Endometrial microvascular endothelial cells (primary cell): ENCODE measurements around the gene AKT3. TPM values are rescaled to one million over a fixed set of nuclear protein-coding genes. Genes with fewer than 3 reads are reported as not detected.
"Not testable (repeated sequence)": the region's sequence is repeated elsewhere in the genome, so short reads cannot be mapped to it uniquely, and the experiment has no call there.

Source experiments
- in situ Hi-C: cut with HindIII; loops from 2 replicates; pipeline ENCODE4 v1.10.0; 2017; ENCODE audit warnings: low sequenced_read_pairs, low pct_unique_long_range_greater_than_20kb; ENCODE audit errors: inconsistent ontology term
- total RNA-seq: library from RNA; depleted of rRNA; stranded (reverse); fragments of >200 nt; gene quantifications from one replicate; pipeline ENCODE4 v1.2.3, GENCODE V29; 2015; ENCODE audit errors: inconsistent ontology term

AKT3 gene
- total RNA-seq, 1 donor from 2014 or later = 17.1 TPM

DNA sequence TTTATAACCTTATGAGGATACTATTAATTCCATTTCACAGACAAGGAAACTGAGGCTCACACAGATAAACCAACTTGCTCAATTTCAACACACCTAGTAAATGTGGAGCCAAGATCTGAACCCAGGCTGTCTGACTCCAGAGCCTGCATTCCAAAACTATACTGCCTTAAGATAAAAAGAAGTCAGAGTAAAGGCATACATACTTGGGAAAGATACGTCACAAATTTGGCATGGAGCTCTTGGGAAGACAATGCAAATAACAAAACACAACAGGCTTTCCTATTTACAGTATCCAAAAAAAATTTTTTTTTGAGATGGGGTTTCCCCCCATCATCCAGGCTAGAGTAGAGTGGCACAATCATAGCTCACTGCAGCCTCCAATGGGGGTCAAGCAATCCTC is 5.9 kb downstream of the AKT3 start:
- in situ Hi-C loops = no loop called here

DNA sequence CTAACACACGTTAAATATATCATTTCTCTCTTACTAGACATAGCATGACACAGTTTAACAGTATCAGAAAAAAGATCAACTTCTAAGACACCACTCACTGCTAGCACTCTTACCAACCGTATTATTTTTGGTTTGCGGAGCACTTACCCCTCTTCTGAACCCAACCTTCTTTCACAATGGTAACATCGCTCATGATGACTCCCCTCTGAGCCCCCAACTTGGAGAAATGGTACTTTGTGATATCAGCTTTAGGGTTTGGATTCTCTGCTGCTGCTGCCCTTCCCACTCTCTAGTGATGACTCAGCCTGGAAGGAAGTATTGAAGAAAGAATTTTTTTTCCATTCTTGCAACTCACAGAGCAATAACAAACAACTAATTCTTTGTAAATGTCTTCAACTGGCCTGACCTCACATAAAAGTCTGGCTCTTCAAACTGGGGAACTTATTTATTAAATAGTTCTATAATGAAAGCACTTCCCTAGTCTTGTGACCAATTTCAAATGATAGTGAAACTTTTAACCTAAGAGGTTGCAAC is 7.0 kb downstream of the AKT3 start:
- in situ Hi-C loops = no loop called here

DNA sequence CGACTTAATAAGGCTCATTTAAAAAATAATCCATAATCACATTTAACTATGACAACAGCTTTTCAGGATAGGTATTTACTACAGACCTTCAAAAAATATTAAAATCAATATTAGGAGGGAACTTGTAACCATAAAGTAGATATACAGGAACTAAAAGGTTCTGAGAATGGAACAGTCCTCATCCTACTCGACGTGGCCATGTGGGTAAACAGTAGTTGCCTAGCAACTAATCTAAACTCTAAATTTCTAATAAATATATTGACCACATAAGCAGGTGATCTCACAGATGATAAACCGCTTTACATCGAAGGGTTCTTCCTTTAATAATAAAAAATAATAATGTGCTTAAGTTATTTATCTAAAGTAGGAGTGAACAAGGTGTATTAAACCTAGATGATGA is 7.9 kb downstream of the AKT3 start:
- in situ Hi-C loops = no loop called here

DNA sequence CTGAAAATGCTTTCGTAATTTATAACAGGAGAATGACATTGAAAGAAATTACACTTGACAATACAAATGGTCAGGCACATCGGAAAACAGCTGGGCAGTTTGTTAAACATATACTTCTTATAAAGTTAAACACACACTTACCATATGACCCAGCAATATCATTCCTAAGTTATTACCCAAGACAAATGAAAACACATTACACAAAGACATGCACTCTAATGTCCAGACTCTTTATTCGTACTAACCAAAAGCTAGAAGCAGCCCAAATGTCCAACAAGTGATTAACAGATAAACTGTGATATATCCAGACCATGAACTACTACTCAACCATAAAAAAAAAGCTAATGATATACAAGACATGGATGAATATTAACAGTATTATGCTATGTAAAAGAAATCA is 8.5 kb downstream of the AKT3 start:
- in situ Hi-C loops = no loop called here

DNA sequence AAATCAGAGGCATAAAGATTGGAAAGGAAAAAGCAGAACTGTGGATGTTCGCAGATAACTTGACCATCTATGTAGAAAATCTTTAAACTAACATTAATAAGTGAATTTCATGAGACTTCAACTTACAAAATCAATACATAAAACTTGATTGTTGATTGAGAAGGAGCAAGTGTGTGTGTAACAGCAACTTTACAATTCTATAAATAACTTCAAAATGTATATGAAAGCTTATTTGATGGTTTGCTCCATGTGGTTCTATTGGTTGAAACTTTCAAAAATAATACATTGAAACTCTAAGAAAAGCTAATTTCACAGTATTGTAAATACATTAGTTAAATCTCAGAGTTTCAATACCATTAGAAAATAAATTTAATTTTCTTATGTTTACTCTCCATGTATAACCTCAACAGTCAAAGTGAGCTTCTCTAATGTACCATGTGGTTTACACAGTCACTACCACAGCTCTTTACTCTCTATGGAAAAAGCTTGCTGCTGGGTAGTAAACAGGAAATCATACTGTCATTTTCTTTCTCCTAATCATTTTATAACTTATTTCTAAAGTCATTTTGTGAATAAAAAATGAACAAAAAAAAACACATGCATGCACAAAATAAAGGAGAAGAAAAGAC is 12.0 kb downstream of the AKT3 start:
- in situ Hi-C loops = no loop called here

DNA sequence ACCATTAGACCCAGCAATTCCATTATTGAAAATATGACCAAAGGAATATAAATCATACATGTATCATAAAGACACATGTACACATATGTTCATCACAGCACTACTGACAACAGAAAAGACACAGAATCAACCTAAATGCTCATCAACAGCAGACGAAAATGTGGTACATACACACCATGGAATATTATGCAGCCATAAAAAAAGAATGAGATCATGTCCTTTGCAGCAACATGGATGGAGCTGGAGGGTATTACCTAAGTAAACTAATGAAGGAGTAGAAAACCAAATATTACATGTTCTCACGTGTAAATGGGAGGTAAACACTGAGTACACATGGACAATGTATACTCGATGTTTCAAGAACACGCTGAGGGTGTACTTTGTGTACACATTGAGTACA is 15.9 kb downstream of the AKT3 start:
- in situ Hi-C loops = no loop called here

DNA sequence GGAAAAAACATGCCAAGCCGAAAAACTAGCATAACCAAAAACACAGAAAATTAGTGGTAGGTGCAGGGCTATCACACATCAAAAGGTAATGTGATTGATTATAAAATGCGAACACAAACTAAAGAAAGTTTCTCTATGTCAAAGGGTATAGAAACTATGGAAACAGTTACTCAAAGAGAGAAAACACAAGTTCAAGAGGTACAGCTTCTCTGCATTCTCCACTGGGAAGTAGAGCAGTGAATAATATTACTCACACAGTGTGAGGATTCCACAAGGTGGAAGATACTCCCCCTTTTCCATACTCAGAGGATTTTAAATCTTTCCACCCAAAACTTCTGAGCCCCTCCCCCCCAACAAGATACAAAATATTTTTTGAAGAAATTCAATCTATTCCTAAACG is 18.6 kb downstream of the AKT3 start:
- in situ Hi-C loops = no loop called here

DNA sequence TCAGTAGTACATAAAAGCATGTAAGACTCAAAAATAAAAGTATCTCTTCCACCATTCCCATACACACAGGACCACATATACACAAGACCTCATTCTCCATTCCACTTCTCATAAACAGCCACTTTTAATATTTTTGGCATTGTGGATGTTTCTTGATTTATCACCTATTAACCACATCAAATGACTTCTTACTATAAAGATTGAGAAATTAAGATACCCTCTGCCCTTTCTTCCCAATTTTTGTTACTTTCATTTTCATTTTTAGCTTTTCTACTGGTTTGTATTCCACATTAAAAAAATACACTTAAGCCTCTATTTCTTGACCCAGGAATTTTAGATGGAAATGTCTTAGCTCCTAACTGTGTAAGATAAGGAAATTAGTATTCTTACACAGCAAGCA is 22.8 kb downstream of the AKT3 start:
- in situ Hi-C loops = no loop called here

DNA sequence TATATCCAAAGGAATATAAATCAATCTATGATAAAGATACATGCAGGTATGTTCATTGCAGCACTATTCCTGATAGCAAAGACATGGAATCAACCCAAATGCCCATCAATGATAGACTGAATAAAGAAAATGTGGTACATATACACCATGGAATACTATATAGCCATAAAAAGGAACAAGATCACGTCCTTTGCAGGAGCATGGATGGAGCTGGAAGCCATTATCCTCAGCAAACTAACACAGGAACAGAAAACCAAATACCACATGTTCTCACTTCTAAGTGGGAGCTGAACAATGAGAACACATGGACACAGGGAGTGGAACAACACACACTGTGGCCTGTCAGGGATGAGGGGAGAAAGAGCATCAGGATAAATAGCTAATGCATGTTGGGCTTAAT is 25.1 kb downstream of the AKT3 start:
- in situ Hi-C loops = not testable (repeated sequence)

DNA sequence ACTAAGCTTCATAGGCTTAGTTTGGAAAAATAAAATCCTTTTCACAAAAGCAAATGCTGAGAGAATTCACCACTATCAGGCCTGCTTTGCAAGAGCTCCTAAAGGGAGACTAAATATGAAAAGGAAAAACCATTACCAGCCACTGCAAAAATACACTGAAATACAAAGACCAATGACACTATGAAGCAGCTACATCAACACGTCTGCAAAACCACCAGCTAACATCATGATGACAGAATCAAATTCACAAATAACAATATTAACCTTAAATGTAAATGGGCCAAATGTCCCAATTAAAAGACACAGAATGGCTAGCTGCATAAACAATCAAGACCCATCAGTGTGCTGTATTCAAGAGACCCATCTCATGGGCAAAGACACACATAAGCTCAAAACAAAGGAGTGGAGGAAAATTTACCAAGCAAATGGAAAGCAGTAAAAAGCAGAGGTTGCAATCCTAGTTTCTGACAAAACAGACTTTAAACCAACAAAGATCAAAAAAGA is 28.8 kb downstream of the AKT3 start:
- in situ Hi-C loops = no loop called here

DNA sequence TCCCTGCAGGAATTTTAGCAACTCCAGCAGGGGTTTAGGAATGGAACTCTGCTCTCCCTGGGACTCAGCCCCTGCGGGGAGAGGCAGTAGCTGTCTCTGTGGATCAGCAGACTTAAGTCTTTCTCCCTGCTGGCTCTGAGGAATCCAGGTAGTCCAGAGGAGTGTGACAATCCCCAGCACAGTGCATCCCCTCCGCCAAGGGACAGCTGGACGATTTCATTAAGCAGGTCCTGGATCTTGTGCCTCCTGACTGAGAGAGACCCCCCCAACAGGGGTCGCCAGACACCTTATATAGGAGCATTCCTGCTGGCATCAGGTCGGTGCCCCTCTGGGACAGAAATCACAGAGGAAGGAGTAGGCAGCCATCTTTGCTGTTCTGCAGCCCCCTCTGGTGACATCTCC is 30.6 kb downstream of the AKT3 start:
- in situ Hi-C loops = no loop called here

DNA sequence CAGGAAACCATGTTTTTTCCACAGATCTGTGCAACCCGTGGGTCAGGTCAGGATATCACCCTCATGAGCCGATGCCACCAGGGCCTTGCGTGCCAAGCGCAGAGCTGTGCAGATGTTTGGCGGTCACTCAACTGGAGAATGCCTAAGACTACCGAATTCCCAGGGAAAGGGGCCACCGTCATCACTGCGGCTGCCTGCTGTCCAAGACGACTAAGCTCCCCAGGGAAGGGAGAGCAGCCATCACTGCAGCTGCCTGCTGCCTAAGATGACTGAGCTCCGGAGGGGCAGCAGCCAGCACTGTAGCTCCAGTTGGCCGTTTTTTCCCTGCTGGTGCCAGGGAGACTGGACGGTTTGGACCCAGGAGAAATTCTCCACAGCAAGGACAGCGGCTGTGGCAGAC is 31.1 kb downstream of the AKT3 start:
- in situ Hi-C loops = no loop called here

DNA sequence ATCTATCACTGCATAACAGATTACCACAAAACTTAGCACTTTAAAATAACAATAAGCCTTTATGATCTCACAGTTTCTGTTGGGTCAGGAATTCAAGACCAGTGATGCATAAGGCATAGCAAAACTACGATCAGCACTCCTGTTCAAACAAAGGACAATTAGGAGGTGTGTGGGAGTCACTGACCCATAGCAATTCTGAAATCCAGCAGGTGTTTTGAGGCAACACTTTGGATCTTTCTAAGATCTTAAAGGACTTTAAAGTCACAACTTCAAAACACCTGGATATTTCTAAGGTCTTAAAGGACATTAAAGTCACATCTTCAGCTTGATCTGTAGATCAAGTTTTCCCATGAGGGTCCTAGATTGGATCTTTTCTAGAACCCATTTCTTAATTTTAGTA is 35.3 kb downstream of the AKT3 start:
- in situ Hi-C loops = no loop called here

DNA sequence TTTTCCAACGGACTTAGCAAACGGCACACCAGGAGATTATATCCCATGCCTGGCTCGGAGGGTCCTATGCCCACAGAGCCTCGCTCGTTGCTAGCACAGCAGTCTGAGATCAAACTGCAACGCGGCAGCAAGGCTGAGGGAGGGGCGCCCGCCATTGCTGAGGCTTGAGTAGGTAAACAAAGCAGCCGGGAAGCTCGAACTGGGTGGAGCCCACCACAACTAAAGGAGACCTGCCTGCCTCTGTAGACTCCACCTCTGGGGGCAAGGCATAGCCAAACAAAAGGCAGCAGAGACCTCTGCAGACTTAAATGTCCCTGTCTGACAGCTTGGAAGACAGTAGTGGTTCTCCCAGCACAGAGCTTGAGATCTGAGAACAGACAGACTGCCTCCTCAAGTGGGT is 42.7 kb downstream of the AKT3 start:
- in situ Hi-C loops = not testable (repeated sequence)

DNA sequence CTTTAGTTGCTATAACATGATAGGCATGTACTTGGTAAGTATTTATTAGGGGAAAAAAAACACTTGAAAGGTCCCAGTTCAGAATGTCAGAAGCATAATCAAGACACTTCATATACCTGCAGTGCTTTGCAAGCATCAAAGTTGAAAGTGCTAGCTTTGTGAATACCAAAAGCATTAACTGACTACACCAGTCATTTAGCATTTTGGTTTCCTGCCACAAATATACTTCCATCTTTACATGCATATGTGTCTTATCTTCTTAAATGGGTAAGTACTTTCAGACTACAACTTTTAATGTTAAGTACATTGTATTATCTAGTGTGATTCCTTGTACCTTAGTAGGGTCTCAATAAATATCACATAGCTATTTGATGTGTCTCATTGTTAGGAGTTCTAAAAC is 43.7 kb downstream of the AKT3 start:
- in situ Hi-C loops = no loop called here

DNA sequence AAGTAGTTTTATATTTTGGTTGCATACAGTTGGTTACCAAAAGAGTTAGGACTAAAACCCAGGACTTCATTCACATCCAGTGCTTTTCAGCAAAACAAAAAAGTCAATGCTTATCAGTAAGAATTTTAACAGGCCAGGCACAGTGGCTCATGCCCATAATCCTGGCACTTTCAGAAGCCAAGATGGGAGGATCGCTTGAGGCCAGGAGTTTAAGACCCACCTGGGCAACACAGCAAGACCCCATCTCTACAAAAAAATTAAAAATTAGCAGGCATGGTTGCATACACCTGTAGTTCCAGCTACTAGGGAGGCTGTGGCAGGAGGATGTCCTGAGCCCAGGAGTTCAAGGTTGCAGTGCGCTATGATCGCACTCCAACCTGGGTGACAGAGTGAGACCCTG is 47.3 kb downstream of the AKT3 start:
- in situ Hi-C loops = no loop called here

DNA sequence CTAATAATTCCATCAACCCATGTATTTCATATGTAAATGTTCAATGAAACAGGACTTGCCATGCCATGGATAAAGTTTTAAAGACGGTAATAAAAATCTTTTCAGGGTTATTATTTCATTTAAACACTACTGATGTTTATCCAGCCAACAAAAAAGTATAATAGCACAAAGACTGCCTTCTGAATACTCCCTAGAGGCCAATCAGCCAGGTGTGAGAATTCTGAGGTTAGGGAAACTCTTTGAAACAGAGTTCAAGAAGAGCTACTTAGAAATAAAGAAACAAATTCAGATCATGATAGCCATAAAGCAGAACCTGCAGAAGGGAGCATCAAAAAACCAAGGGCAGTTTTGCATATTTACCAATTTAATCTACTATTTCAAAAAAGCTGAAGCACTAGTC is 48.7 kb downstream of the AKT3 start:
- in situ Hi-C loops = no loop called here

DNA sequence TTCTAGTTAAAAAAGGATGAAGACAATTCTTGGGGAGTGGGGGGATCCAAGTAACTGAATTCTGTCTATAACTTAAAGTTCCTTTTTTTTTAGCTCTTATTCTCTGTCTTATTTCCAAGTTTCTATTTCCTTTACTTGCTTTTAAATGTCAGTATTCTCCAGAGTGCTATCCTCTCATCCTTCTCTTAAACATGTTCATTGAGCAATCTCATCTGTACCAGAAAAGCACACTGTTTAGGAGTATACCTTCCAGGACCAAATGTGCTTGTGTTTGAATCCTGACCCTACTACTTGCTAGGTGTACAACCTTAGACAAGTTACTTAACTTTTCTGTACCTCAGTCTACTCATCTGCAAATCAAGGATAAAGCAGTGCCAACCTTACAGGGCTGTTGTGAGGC is 50.1 kb downstream of the AKT3 start:
- in situ Hi-C loops = no loop called here

DNA sequence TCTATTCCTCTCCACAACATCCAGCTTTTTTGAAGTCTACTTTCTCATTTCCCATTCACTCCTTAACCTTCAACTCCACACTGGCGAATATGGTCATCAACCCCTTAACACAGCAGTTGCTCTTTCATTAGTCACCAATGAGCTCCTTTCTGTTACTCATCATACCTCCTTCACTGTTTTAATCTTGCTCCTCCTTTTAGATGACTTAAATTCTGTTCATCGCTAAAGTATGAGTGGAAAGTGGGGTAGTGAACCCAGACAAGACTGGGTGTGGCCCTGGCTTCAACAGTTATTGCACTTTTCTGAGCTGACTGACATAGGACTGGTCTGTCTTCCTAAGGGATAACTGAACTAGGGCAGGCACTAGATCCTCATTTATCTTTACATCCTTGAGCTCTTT is 51.3 kb downstream of the AKT3 start:
- in situ Hi-C loops = no loop called here

DNA sequence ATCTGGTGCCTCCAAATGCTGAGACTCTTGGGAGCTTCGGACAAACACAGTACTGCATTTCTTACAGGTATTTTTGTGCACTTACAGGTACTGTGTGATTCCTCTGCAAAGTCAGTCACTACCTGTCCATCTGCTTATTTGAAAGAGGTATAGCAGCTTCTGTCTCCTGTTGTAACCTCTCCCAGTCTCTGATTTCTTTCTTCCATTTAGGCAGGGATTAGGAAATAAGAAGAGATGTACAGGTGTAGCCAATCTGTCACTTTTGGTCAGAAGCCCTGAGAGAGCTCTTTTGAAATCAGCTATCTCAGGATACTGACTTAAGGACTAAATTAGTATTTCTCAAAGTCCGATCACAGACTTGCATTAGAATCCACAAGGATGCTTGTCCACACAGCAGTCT is 54.0 kb downstream of the AKT3 start:
- in situ Hi-C loops = no loop called here

DNA sequence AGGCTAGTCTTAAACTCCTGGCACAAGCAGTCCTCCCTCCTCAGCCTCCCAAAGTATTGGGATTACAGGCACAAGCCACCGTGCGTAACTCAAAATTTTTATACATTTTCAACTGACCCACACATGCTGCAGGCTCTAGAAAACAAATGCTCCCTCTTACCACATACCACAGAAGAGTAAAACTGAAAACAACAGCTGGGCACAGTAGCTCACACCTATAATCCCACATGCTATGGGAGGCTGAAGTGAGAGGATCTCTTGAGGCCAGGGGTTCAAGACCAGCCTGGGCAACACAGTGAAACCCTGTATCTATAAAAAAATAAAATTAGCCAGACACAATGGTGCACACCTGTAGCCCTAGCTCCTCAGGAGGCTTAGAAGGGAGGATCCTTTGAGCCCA is 56.7 kb downstream of the AKT3 start:
- in situ Hi-C loops = no loop called here
